GM12873 (cell line): ENCODE data around the gene LRP6.

Experiments used
- TF ChIP-seq, protein P1 (sequence below): IDR thresholded peaks from 2 replicates; pipeline ENCODE4 v1.5.1; 2012; ENCODE audit warnings: low read depth, mild to moderate bottlenecking, moderate library complexity, low read length, control low read depth; ENCODE audit not compliant: insufficient read depth; ENCODE audit errors: missing control alignments

LRP6 gene

DNA sequence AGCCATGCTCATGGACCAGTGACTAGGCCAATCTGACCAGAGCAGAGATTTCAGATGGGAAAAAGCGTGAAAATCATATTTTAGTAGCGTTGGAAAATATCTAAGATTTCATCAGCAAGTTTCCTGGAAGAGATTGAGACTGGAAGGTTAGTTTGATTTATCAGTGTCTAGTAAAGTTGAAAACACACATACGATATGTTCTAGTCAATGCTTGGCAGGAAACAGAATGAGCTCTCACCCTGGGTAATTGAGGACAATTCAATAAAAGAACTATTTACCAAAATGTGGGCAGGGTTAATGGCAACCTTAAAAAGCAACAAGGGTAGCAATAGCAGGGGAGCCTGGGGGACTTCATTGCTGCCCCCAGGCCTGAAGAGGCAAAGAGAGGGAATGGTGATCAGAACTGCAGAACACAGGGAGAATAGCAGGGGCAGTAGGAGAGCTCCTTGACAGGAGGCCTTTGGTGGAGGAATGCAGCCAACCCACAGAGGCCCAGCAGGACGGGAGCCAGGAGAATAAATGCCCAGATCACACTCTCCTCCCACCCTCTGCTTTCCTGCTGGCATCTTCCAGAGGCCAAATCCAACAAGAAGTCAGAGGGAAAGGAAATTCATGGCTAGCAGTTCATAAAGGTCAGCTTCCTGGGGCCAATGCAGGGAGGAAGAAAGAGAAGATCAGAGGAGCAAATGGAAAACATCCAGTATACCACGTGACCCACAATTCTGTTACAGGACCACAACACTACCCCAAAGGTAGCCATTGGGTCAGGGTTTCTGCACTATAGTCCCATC is 27.6 kb upstream of the LRP6 start:
- TF ChIP-seq, protein P1, sequence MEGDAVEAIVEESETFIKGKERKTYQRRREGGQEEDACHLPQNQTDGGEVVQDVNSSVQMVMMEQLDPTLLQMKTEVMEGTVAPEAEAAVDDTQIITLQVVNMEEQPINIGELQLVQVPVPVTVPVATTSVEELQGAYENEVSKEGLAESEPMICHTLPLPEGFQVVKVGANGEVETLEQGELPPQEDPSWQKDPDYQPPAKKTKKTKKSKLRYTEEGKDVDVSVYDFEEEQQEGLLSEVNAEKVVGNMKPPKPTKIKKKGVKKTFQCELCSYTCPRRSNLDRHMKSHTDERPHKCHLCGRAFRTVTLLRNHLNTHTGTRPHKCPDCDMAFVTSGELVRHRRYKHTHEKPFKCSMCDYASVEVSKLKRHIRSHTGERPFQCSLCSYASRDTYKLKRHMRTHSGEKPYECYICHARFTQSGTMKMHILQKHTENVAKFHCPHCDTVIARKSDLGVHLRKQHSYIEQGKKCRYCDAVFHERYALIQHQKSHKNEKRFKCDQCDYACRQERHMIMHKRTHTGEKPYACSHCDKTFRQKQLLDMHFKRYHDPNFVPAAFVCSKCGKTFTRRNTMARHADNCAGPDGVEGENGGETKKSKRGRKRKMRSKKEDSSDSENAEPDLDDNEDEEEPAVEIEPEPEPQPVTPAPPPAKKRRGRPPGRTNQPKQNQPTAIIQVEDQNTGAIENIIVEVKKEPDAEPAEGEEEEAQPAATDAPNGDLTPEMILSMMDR = no peak

GRCh38 chr12:12290206-12290605 is 23.4 kb upstream of the LRP6 start:
- TF ChIP-seq, protein P1 = no peak

DNA sequence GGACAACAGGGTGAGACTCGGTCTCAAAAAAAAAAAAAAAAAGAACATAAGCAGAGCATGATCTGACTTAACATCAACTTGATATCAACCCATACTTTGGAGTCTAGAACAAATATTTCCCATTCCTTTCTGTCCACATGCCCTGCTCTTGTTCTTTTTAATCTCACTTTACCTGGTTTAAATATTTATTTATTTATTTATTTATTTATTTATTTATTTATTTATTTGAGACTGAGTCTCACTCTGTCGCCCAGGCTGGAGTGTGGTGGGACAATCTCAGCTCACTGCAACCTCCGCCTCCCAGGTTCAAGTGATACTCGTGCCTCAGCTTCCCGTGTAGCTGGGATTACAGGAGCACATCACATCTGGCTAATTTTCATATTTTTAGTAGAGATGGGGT is 19.6 kb upstream of the LRP6 start:
- TF ChIP-seq, protein P1 = no peak

- TF ChIP-seq, protein P1 = no peak
Observed at GRCh38 chr12:12282761-12283425, 16.0 kb upstream of the LRP6 start.

DNA sequence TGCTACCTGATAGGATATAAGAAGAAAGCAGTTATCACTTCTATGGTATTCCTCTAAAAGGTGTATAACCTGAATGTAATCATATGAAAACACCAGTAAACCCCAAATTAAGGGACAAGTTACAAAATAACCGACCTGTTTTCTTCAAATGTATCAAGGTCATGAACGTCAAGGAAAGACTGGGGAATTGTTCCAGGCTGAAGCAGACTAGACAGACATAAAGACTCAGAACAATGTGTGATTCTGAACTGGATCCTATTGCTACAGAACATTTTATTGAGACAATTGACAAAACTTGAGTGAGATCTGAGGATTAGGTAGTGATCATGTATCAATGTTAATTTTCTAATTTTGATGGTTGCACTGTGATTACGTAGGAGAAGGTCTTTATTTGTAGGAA is 15.4 kb upstream of the LRP6 start:
- TF ChIP-seq, protein P1 = no peak

GRCh38 chr12:12281134-12281533 is 14.3 kb upstream of the LRP6 start:
- TF ChIP-seq, protein P1 = no peak

GRCh38 chr12:12278899-12279298 is 12.1 kb upstream of the LRP6 start:
- TF ChIP-seq, protein P1 = no peak
